K562 (cell line): Measurements from ENCODE around the gene OSGEPL1. TPM values are rescaled to one million over a fixed set of nuclear protein-coding genes. Genes with fewer than 3 reads are reported as not detected.
A peak's percentile ranks its signal among the peaks of the same experiment; 100 is the strongest.

Source experiments
- ATAC-seq: fragments of 200-7000 bp; cut with Tn5 transposase; 3 replicates; pipeline ENCODE4 v1.9.1; 2020; ENCODE audit warnings: moderate library complexity
- BruUV-seq: library from RNA; stranded (reverse); fragments of 400-500 nt; replicated peaks from 2 replicates; lab custom pipeline; 2021; lab: Mats Ljungman, UMichigan
- CTCF ChIA-PET: fragments of 300-600 bp; formaldehyde crosslinking; extraction: SDS; loops from one replicate; lab custom pipeline; 2021; ENCODE audit warnings: low intra/inter-chr PET ratio; lab: Yijun Ruan, JAX
- POLR2A ChIA-PET: fragments of 300-600, 350-650 bp; sonication (Branson Sonifier 250); formaldehyde crosslinking; extraction: SDS; loops from one replicate; lab custom pipeline; 2021; ENCODE audit warnings: antibody characterized with exemption, inconsistent platforms; lab: Yijun Ruan, JAX
- DNase-seq, 4 experiments: peaks; one replicate each; pipeline versions ENCODE4 v3.0.0 to v3.0.0-alpha.2; 2011 to 2018; ENCODE audit warnings: low spot score in 3 of 4, mixed read lengths in 3 of 4; ENCODE audit errors: extremely low read depth in 1 of 4
- FAIRE-seq: peaks from 2 replicates; lab custom pipeline; 2011; peaks lifted over from hg19 to GRCh38; lab: Jason Lieb, UNC
- H2AFZ ChIP-seq: 2 replicates; pipeline ENCODE4 v1.6.0; 2011; ENCODE audit warnings: low read depth, low read length, control low read depth, inconsistent platforms
- H3K27ac ChIP-seq: fragments of 200-600 bp; 3 replicates; pipeline ENCODE4 v1.8.0; 2011; ENCODE audit warnings: low read depth, mild to moderate bottlenecking, control low read depth, inconsistent platforms, low read length, moderate library complexity, mixed read lengths; ENCODE audit errors: extremely low read depth
- H3K27me3 ChIP-seq, 2 experiments: fragments of 300-600 bp in 1 of 2; 2 replicates in 1 of 2; 3 replicates in 1 of 2; pipeline versions ENCODE4 v1.6.0 to v1.8.0; 2011; ENCODE audit warnings: inconsistent platforms in 2 of 2, low read length in 2 of 2, mild to moderate bottlenecking in 1 of 2, mixed read lengths in 1 of 2, moderate library complexity in 1 of 2; ENCODE audit not compliant: control insufficient read depth in 2 of 2, insufficient read depth in 2 of 2
- H3K36me3 ChIP-seq: fragments of 300-600 bp; 3 replicates; pipeline ENCODE4 v1.8.0; 2011; ENCODE audit warnings: mild to moderate bottlenecking, low read length, inconsistent platforms; ENCODE audit not compliant: control insufficient read depth, insufficient read depth
- H3K4me1 ChIP-seq, 2 experiments: fragments of 200-600 bp in 1 of 2; replicated peaks in 1 of 2; 2 replicates in 1 of 2; 3 replicates in 1 of 2; pipeline versions ENCODE4 v1.5.1 to v1.8.0; 2011; ENCODE audit warnings: inconsistent platforms in 2 of 2, low read length in 2 of 2, mild to moderate bottlenecking in 1 of 2, mixed read lengths in 1 of 2, moderate library complexity in 1 of 2; ENCODE audit not compliant: control insufficient read depth in 2 of 2, insufficient read depth in 2 of 2
- H3K4me2 ChIP-seq: 2 replicates; pipeline ENCODE4 v1.6.1; 2011; ENCODE audit warnings: low read length, control low read depth, inconsistent platforms, mixed read lengths; ENCODE audit not compliant: insufficient read depth
- H3K4me3 ChIP-seq: fragments of 200-600 bp; sonication (generic), shearing (Covaris generic); 2 replicates; pipeline ENCODE4 v1.5.1; 2016; ENCODE audit warnings: control low read depth, inconsistent platforms
- H3K79me2 ChIP-seq: fragments of 200-600 bp; 3 replicates; pipeline ENCODE4 v1.8.0; 2011; ENCODE audit warnings: low read length, inconsistent platforms; ENCODE audit not compliant: control insufficient read depth, insufficient read depth
- H3K9ac ChIP-seq, 2 experiments: 2 replicates each; pipeline versions ENCODE4 v1.6.0 to v1.6.1; 2011; ENCODE audit warnings: low read depth in 2 of 2, low read length in 2 of 2, control low read depth in 1 of 2, inconsistent platforms in 1 of 2, mild to moderate bottlenecking in 1 of 2, mixed read lengths in 1 of 2; ENCODE audit not compliant: insufficient read depth in 1 of 2
- H3K9me1 ChIP-seq: one replicate; pipeline ENCODE4 v1.6.0; 2011; ENCODE audit warnings: inconsistent platforms, mild to moderate bottlenecking, low read length, moderate library complexity; ENCODE audit not compliant: control insufficient read depth, insufficient read depth
- H3K9me3 ChIP-seq: replicated peaks from 2 replicates; pipeline ENCODE4 v1.5.1; 2011; ENCODE audit warnings: low read depth, low read length, inconsistent platforms; ENCODE audit not compliant: control insufficient read depth, insufficient read depth
- H4K20me1 ChIP-seq: replicated peaks from 2 replicates; pipeline ENCODE4 v1.6.1; 2011; ENCODE audit warnings: low read length, inconsistent platforms, mixed read lengths; ENCODE audit not compliant: control insufficient read depth, insufficient read depth
- MEF2A ChIP-seq: IDR thresholded peaks from 2 replicates; pipeline ENCODE4 v1.6.1; 2011; ENCODE audit warnings: low read depth, mild to moderate bottlenecking, low read length, moderate library complexity; ENCODE audit not compliant: control insufficient read depth
- NFE2 ChIP-seq: IDR thresholded peaks from 2 replicates; pipeline ENCODE4 v1.6.1; 2014; ENCODE audit warnings: antibody characterized with exemption, low read depth
- PHTF2 ChIP-seq: fragments of 250-450 bp; sonication (Bioruptor Pico); IDR thresholded peaks from 2 replicates; pipeline ENCODE4 v1.5.0; 2021; ENCODE audit warnings: mild to moderate bottlenecking
- PTRF ChIP-seq: fragments of 450-650 bp; IDR thresholded peaks from 2 replicates; pipeline ENCODE4 v1.6.1; 2016; ENCODE audit warnings: mild to moderate bottlenecking, missing genetic modification characterization, missing compliant biosample characterization
- RBM25 ChIP-seq: fragments of 200-400 bp; formaldehyde crosslinking; IDR thresholded peaks from 2 replicates; pipeline ENCODE4 v1.6.1; 2018; ENCODE audit warnings: low read length, low read depth, moderate library complexity; ENCODE audit not compliant: severe bottlenecking
- SRSF3 ChIP-seq: fragments of 200-400 bp; formaldehyde crosslinking; IDR thresholded peaks from 2 replicates; pipeline ENCODE4 v1.6.1; 2016; ENCODE audit warnings: mild to moderate bottlenecking, low read length, moderate library complexity; ENCODE audit not compliant: insufficient read depth
- STAT5B ChIP-seq: fragments of 250-450 bp; sonication (Bioruptor Pico); IDR thresholded peaks from 2 replicates; pipeline ENCODE4 v1.8.0; 2021; ENCODE audit warnings: mild to moderate bottlenecking, inconsistent platforms
- ZEB2 ChIP-seq: fragments of 450-650 bp; IDR thresholded peaks from 2 replicates; pipeline ENCODE4 v1.6.1; 2016
- WGBS: fragments of 100-300 bp; shearing (Covaris generic); methylation state at CpG from one replicate; pipeline ENCODE4 v1.1.6; 2016; ENCODE audit warnings: low coverage, mixed read lengths; ENCODE audit not compliant: insufficient coverage; ENCODE audit errors: missing lambda C conversion rate; 5-methylcytosine and 5-hydroxymethylcytosine counted together
- in situ Hi-C: fragments of 300-500 bp; cut with MboI; formaldehyde crosslinking; loops from 4 replicates; pipeline ENCODE4 v1.15.0; 2018; ENCODE audit warnings: inconsistent platforms, mixed read lengths
- intact Hi-C: fragments of 100-400 bp; cut with micrococcal nuclease; formaldehyde crosslinking; loops from 2 replicates; pipeline ENCODE4 v1.14.2; 2022
- polyA plus RNA-seq, 8 experiments: library from polyadenylated mRNA; depleted of rRNA in 4 of 8; stranded (reverse) in 5 of 8; unstranded in 3 of 8; fragments of >200 nt; fragmentation: Nextera tagmentation in 2 of 8; fragmentation: Illumina TruSeq in 1 of 8; extraction: Ambion mirVana in 2 of 8; extraction: Trizol in 1 of 8; gene quantifications; 2 replicates each; pipeline versions ENCODE4 v1.2.1 to v1.2.3, GENCODE V29; 2011 to 2014; ENCODE audit warnings: inconsistent platforms in 1 of 8, missing spikeins in 1 of 8
- total RNA-seq, 7 experiments: library from RNA; depleted of rRNA in 6 of 7; stranded (reverse); fragments of >200 nt in 6 of 7; fragmentation: Illumina TruSeq in 2 of 7; extraction: Trizol in 2 of 7; gene quantifications; 2 replicates each; pipeline versions ENCODE4 v1.2.1 to v1.2.3, GENCODE V29; 2011 to 2021; ENCODE audit warnings: low replicate concordance in 1 of 7

Gene OSGEPL1
- total and polyA plus RNA-seq, 9 of the 15 experiments (the other 6 are each of a cell fraction or from before 2014, with no cell fraction given), result 2.5 to 10.8 (median 6.5) TPM

- TF ChIP-seq NFE2, result no peak
- no peak for TF ChIP-seq ZEB2
- TF ChIP-seq RBM25, result no peak
- TF ChIP-seq PHTF2 (CRISPR knock-in tag), result no peak
Measured at GRCh38 chr2:189772212-189772611, 9.6 kb upstream of the OSGEPL1 start (continued).

- FAIRE-seq (peak; percentile 55), DNase-seq (peak in 2 of 4 experiments; percentile 7 to 22), ATAC-seq (peak; percentile 62)
- no peak overlapping the region for H3K4me3 ChIP-seq
- H2AFZ ChIP-seq, result no peak overlapping the region
- H3K27me3 ChIP-seq, result no peaks in the 10 kb centered on the region
- POLR2A ChIA-PET, result interaction anchor here (2.1 kb wide), 1 partner anchor 8 kb away, joined by 11 read pairs; the partner anchor contains the start of gene OSGEPL1
- 38% methylated on average over 6 of the region's 6 CpGs for WGBS
- peak overlapping the region in 1 of 2 experiments; percentile 17; a peak in 1 of 4 replicates for H3K9ac ChIP-seq
- in situ Hi-C loops, result no loop called here
- H3K36me3 ChIP-seq, result peaks cover 68% of the 10 kb centered on the region
- no peaks in the 10 kb centered on the region; the same call in 1 of the 2 replicates for H4K20me1 ChIP-seq
- intact Hi-C loops, result no loop called here
- no peaks in the 10 kb centered on the region for H3K9me1 ChIP-seq
- no TSS peak for BruUV-seq
- TF ChIP-seq SRSF3 (no peak), PTRF (tag) (no peak), STAT5B (CRISPR knock-in tag) (no peak), MEF2A (peak; percentile 86)
- H3K4me1 ChIP-seq, result no peaks in the 10 kb centered on the region; a peak in 1 of 5 replicates
- H3K27ac ChIP-seq, result peak overlapping the region; percentile 57; the same call in 2 of the 3 replicates
- H3K9me3 ChIP-seq, result no peaks in the 10 kb centered on the region
- CTCF ChIA-PET, result no interaction called here
- H3K79me2 ChIP-seq, result no peaks in the 10 kb centered on the region
- H3K4me2 ChIP-seq, result no peak overlapping the region
Measured at GRCh38 chr2:189770590-189771322, 8.2 kb upstream of the OSGEPL1 start.
